AG10803 (cell line): ENCODE results near the gene PATE4.
A peak's percentile ranks its signal among the peaks of the same experiment; 100 is the strongest.

Experiments used
- DNase-seq: peaks from one replicate; pipeline ENCODE4 v3.0.0; 2010; ENCODE audit warnings: low read depth
- H3K4me3 ChIP-seq: 2 replicates; pipeline ENCODE4 v1.5.1; 2011; ENCODE audit warnings: mild to moderate bottlenecking, low read length, control low read depth
- TF ChIP-seq, protein P1 (sequence below): conservative IDR thresholded peaks from 2 replicates; pipeline ENCODE4 v1.5.1; 2011; ENCODE audit warnings: mild to moderate bottlenecking, low read length, control low read depth, inconsistent platforms

PATE4 gene

DNA sequence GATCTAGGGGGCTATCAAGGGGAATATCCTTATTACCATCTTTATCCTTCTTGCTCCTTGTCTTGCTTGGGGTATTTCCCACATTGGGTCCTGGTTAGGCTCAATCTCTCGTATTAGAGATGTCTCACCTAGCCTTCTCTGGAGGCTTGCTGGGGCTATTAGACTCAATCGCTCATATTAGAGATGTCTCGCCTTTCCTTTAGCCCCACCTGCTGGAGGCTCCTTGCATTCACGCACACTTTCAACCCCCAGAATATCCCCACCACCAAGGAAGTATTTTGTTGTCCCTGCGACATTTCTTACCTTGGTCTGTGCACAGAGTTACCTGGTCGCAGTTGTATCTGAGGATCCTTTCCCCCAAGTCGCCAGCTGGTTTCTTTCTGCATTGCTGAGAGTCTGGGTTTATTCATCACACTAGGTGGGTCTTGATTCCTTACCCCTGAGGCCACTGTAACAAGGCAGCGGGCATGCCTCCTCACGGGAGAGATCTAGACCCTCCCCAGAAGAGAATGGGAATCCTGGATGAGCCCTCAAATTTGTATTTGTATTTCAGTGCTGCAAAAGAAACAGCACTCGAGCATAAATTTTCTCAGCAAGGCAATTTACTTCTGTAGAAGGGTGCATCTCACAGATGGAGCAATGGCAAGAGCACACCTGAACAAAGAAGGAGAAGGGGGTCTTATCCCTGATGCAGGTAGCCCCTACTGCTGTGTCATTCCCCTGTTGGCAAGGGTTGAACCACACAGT lies 38.4 kb downstream of the PATE4 start:
- DNase-seq, result peak; percentile 29
- TF ChIP-seq, protein P1, sequence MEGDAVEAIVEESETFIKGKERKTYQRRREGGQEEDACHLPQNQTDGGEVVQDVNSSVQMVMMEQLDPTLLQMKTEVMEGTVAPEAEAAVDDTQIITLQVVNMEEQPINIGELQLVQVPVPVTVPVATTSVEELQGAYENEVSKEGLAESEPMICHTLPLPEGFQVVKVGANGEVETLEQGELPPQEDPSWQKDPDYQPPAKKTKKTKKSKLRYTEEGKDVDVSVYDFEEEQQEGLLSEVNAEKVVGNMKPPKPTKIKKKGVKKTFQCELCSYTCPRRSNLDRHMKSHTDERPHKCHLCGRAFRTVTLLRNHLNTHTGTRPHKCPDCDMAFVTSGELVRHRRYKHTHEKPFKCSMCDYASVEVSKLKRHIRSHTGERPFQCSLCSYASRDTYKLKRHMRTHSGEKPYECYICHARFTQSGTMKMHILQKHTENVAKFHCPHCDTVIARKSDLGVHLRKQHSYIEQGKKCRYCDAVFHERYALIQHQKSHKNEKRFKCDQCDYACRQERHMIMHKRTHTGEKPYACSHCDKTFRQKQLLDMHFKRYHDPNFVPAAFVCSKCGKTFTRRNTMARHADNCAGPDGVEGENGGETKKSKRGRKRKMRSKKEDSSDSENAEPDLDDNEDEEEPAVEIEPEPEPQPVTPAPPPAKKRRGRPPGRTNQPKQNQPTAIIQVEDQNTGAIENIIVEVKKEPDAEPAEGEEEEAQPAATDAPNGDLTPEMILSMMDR, result peak; percentile 66

DNA sequence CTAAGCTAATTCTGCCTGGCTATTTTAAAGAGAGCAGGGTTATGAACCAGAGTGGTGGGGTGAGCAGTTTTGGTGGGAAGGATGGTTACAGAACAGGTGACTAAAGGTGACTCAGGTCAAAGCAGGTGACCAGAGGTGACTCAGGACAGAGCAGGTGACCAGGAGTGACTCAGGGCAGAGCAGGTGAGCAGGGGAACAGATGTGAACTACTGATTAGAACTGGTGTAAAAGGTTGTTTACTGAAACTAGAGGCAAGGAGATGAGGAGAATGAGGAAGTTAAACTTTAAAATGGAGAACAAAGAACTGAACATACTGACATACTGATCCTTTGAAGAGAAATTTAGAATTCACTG lies 39.0 kb downstream of the PATE4 start:
- TF ChIP-seq, protein P1, result no peak
- DNase-seq, result no peak
- H3K4me3 ChIP-seq, result no peak overlapping the region

More for the DNA sequence above, 38.4 kb downstream of the PATE4 start:
- no peak overlapping the region for H3K4me3 ChIP-seq

DNA sequence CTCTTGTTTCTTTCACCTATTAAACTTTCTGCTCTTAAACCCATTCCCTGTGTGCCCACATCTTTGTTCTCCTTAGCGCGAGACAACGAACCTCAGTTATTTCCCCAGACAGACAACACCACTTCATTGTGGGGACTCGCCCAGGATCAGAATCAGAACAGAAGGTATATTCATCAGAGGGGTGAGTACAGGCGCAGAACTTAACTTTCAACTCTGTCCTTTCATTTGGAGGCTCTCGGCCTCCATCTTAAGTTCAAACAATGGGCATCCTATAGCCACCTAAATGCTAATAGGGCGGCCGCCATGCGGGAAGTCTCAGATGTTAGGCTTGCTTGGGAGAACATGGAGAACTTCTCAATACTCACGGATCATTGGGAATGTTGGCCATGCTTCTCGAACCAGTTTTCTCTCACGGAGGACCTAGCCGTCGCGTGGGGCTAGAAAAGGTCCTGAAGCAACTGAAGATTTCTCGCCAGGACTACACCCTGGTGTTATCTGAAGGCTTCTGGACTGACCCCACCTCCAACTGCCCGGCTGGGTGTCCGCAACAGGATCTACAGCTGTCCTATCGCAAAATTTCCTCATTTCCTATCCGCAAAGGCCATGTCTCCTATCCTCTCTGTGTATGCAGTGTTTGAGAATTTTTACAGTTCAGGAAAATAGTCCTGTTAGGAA lies 40.9 kb downstream of the PATE4 start:
- H3K4me3 ChIP-seq, result no peak overlapping the region
- TF ChIP-seq, protein P1, result no peak
- no peak for DNase-seq

DNA sequence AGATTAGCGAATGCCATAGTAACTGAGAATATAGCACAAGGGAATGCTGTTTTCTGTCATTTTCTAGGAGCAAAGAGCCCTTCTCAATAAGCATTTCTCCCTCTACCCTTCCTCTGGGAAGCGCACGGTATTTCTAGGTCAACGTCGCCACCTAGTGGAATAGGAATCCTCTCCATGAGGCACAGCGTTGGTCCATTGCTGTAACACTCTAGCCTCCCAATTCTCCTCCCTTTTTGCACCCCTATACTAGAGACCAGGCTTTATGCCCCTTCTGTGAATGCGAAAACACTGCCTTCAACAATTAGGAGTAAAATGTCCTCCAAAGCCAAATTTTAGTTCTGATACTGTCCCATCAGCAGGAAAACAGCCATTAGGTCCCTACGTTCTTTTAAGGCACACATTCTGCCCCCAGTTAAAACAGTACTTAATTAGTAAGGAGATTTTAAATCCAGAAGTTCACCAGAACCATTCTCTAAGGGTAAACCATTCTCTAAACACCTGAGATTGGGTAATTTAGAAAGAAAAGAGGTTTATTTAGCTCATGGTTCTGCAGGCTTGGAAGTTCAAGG lies 41.5 kb downstream of the PATE4 start:
- H3K4me3 ChIP-seq, result no peak overlapping the region
- TF ChIP-seq, protein P1, result peak; percentile 88
- DNase-seq, result peak; percentile 66

DNA sequence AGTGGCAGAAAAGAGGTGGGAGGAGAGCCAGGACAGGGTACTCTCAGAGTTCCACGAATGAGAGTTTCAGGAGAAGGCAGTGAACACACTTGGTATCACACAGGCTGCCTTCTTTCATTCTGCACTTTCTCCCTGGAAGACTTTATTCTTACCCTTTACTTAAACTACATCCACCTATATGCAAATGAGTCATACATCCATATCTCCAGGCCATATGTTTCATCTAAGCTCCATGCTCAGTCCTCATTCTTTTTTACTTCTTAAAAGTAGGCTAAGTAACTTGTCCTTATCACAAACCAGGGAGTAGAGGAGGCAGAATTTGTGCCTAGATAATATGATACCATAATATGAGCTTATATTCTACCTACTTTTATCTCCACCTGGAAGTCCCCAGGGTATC lies 48.2 kb downstream of the PATE4 start:
- no peak overlapping the region for H3K4me3 ChIP-seq
- DNase-seq, result no peak
- TF ChIP-seq, protein P1, result no peak

DNA sequence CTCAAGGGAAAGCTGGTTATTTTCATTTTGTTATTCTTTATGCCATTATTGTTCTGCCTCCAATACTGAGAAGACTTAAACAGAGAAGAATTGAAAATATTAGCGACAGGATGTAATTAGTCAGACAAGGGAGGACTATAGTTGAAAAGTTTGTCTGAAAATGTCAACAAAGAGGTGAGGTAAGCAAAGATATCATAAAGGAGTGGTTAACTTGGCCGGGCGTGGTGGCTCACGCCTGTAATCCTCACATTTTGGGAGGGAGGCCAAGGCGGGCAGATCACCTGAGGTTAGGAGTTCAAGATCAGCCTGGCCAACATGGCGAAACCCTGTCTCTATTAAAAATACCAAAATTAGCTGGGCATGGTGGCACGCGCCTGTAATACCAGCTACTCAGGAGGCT lies 50.3 kb downstream of the PATE4 start:
- TF ChIP-seq, protein P1, result no peak
- no peak overlapping the region for H3K4me3 ChIP-seq
- no peak for DNase-seq

DNA sequence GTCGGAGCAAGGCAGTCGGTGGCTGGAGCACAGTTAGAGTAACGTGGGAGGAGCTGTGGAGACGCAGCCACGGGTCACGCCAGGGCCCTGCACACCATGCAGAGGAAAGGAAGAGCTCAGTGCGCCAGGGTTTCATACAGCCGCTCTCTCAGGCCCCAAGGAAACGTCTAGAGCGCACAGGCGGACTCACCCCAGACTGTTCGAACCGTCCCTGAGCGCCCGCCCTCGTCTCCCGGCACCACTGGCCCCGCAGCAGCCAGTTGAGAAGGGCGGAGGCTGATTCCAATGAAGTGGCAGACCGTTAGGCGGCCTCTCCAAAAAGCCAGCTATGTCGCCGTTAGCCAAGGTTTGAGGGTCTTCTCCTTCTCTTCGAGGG lies 53.9 kb downstream of the PATE4 start:
- peak; percentile 33 for DNase-seq
- peak overlapping the region; percentile 88 for H3K4me3 ChIP-seq
- TF ChIP-seq, protein P1, result peak; percentile 1; the same call in 1 of the 2 replicates
